B cell (primary cell): ENCODE measurements around the gene PDK3. TPM values are rescaled to one million over a fixed set of nuclear protein-coding genes. Genes with fewer than 3 reads are reported as not detected.

Experiments used
- ATAC-seq: fragments of 200-7000 bp; cut with Tn5 transposase; one replicate; pipeline ENCODE4 v1.10.0; 2021; ENCODE audit warnings: low read depth, mild to moderate bottlenecking, moderate number of reproducible peaks, moderate library complexity
- CTCF ChIA-PET: fragments of 350-600 bp; sonication (Branson Sonifier 250); formaldehyde crosslinking; loops from one replicate; lab custom pipeline; 2021; ENCODE audit warnings: antibody characterized with exemption, inconsistent platforms; lab: Charles Lee
- POLR2A ChIA-PET: fragments of 350-600 bp; sonication (Branson Sonifier 250); formaldehyde crosslinking; loops from one replicate; lab custom pipeline; 2021; ENCODE audit warnings: antibody characterized with exemption; lab: Charles Lee
- DNase-seq: peaks from one replicate; pipeline ENCODE4 v3.0.0; 2013
- H2AFZ ChIP-seq: 2 replicates; pipeline ENCODE4 v1.6.1; 2012; ENCODE audit warnings: mild to moderate bottlenecking, low read depth, low read length; ENCODE audit not compliant: insufficient read depth, poor library complexity, severe bottlenecking
- H3K27ac ChIP-seq, 2 donors: 1 replicate in 1 of 2; 2 replicates in 1 of 2; pipeline ENCODE4 v1.5.1; 2012 to 2013; ENCODE audit warnings: low read length in 2 of 2, mild to moderate bottlenecking in 2 of 2, moderate library complexity in 1 of 2
- H3K27me3 ChIP-seq, 4 experiments: fragments of 200-600 bp in 1 of 4; sonication (generic) in 1 of 4; replicated peaks in 1 of 4; 1 replicate in 2 of 4; 2 replicates in 2 of 4; pipeline versions ENCODE4 v1.6.1 to v1.7.0; 2013 to 2016; ENCODE audit warnings: low read length in 3 of 4, mild to moderate bottlenecking in 2 of 4, mixed read lengths in 1 of 4, moderate library complexity in 1 of 4; ENCODE audit not compliant: insufficient read depth in 4 of 4, control insufficient read depth in 3 of 4; ENCODE audit errors: control extremely low read depth in 1 of 4
- H3K36me3 ChIP-seq, 2 experiments: replicated peaks in 1 of 2; 1 replicate in 1 of 2; 2 replicates in 1 of 2; pipeline versions ENCODE4 v1.6.1 to v1.7.1; 2013; ENCODE audit warnings: low read length in 1 of 2; ENCODE audit not compliant: insufficient read depth in 2 of 2, control insufficient read depth in 1 of 2; ENCODE audit errors: control extremely low read depth in 1 of 2, extremely low read depth in 1 of 2
- H3K4me1 ChIP-seq, 2 donors: fragments of 200-600 bp in 1 of 2; sonication (generic) in 1 of 2; 1 replicate in 1 of 2; 2 replicates in 1 of 2; pipeline versions ENCODE4 v1.5.1 to v1.6.1; 2013 to 2017; ENCODE audit warnings: low read length in 2 of 2; ENCODE audit not compliant: control insufficient read depth in 2 of 2, insufficient read depth in 2 of 2
- H3K4me2 ChIP-seq: replicated peaks from 2 replicates; pipeline ENCODE3; 2012; ENCODE audit warnings: mild to moderate bottlenecking, low read depth, low read length; ENCODE audit not compliant: poor library complexity, severe bottlenecking
- H3K4me3 ChIP-seq, 5 experiments: fragments of 200-600 bp in 1 of 5; sonication (generic) in 1 of 5; 1 replicate in 3 of 5; 2 replicates in 2 of 5; pipeline versions ENCODE4 v1.5.1 to v1.7.0; 2011 to 2016; ENCODE audit warnings: low read length in 4 of 5, mild to moderate bottlenecking in 4 of 5, low read depth in 2 of 5, control low read depth in 1 of 5, moderate library complexity in 1 of 5; ENCODE audit not compliant: insufficient read depth in 1 of 5; ENCODE audit errors: control extremely low read depth in 1 of 5, extremely low read depth in 1 of 5
- H3K79me2 ChIP-seq: fragments of 200-600 bp; sonication (generic); one replicate; pipeline ENCODE4 v1.6.0; 2016; ENCODE audit warnings: low read length; ENCODE audit not compliant: control insufficient read depth, insufficient read depth
- H3K9ac ChIP-seq: fragments of 200-600 bp; sonication (generic); 2 replicates; pipeline ENCODE4 v1.6.1; 2017; ENCODE audit warnings: mild to moderate bottlenecking, low read length, moderate library complexity
- H3K9me3 ChIP-seq, 3 donors: one replicate each; pipeline versions ENCODE4 v1.6.1 to v1.7.1; 2013; ENCODE audit warnings: low read length in 2 of 3; ENCODE audit not compliant: control insufficient read depth in 2 of 3, insufficient read depth in 1 of 3; ENCODE audit errors: control extremely low read depth in 1 of 3
- H4K20me1 ChIP-seq: 2 replicates; pipeline ENCODE4 v1.6.0; 2012; ENCODE audit warnings: mild to moderate bottlenecking, low read length; ENCODE audit not compliant: insufficient read depth, control insufficient read depth, poor library complexity, severe bottlenecking
- H3K27ac Mint-ChIP-seq: one replicate; pipeline ENCODE4 v1.8.0; 2021; ENCODE audit warnings: mixed read lengths
- H3K27me3 Mint-ChIP-seq: one replicate; pipeline ENCODE4 v1.8.0; 2021; ENCODE audit warnings: mixed read lengths
- H3K4me1 Mint-ChIP-seq: one replicate; pipeline ENCODE4 v1.8.0; 2021; ENCODE audit warnings: mixed read lengths
- H3K4me3 Mint-ChIP-seq: one replicate; pipeline ENCODE4 v1.8.0; 2021; ENCODE audit warnings: mixed read lengths
- H3K9me3 Mint-ChIP-seq: one replicate; pipeline ENCODE4 v1.8.0; 2022; ENCODE audit warnings: mixed read lengths; ENCODE audit not compliant: insufficient read depth
- CTCF ChIP-seq: fragments of 200-600 bp; IDR thresholded peaks from one replicate; pipeline ENCODE4 v1.8.0; 2022; ENCODE audit warnings: antibody characterized with exemption, mild to moderate bottlenecking
- EZH2 ChIP-seq: IDR thresholded peaks from 2 replicates; pipeline ENCODE4 v1.6.1; 2012; ENCODE audit warnings: borderline replicate concordance, low read depth, mild to moderate bottlenecking, moderate library complexity, low read length; ENCODE audit not compliant: insufficient read depth, poor library complexity, severe bottlenecking
- WGBS: methylation state at CpG from one replicate; pipeline ENCODE4 v1.1.5; 2013; ENCODE audit warnings: missing lambda C conversion rate; ENCODE audit not compliant: insufficient coverage; 5-methylcytosine and 5-hydroxymethylcytosine counted together
- intact Hi-C: fragments of 100-400 bp; cut with micrococcal nuclease; formaldehyde crosslinking; loops from one replicate; pipeline ENCODE4 v1.10.0; 2022
- polyA plus RNA-seq: library from polyadenylated mRNA; depleted of rRNA; stranded (reverse); fragments of >200 nt; gene quantifications from 2 replicates; pipeline ENCODE4 v1.2.3, GENCODE V29; 2012
- total RNA-seq, 2 donors: library from RNA; stranded (reverse); fragments of 120-200 nt in 1 of 2; gene quantifications; 1 replicate in 1 of 2; 2 replicates in 1 of 2; pipeline versions ENCODE4 v1.2.3 to v1.2.4, GENCODE V29; 2013 to 2022

The PDK3 gene
- total and polyA plus RNA-seq, 2 donors (not counting 1 experiment from before 2014, with no cell fraction given), result 5.5 to 18.3 TPM

GRCh38 chrX:24426921-24427746, 38.0 kb upstream of the PDK3 start:
- Mint-ChIP-seq H3K27ac (no peak overlapping the region), H3K4me1 (peaks cover 4% of the 10 kb centered on the region), H3K27me3 (peaks cover 5% of the 10 kb centered on the region), H3K4me3 (no peak overlapping the region), H3K9me3 (no peaks in the 10 kb centered on the region)
- intact Hi-C loops, result loop anchor here (1.0 kb wide), 1 partner anchor 37 kb away; no protein-coding TSS in a partner anchor
- POLR2A ChIA-PET, result no interaction called here
- CTCF ChIA-PET, result no interaction called here
- no peaks in the 10 kb centered on the region for H4K20me1 ChIP-seq
- no peak overlapping the region for H3K9ac ChIP-seq
- no peaks in the 10 kb centered on the region for H3K79me2 ChIP-seq
- DNase-seq (no peak), ATAC-seq (no peak)
- H3K27ac ChIP-seq, result no peak overlapping the region
- H3K4me2 ChIP-seq, result no peak overlapping the region
- no peak overlapping the region for H3K4me3 ChIP-seq
- TF ChIP-seq EZH2 (no peak), CTCF (no peak)
- H3K4me1 ChIP-seq, result peaks cover 0 to 5% of the 10 kb centered on the region in 2 donors
- WGBS, result 94% methylated on average over 5 of the region's 10 CpGs
- no peaks in the 10 kb centered on the region for H3K9me3 ChIP-seq
- H2AFZ ChIP-seq, result peak overlapping the region; percentile 12
- no peaks in the 10 kb centered on the region for H3K27me3 ChIP-seq
- H3K36me3 ChIP-seq, result no peaks in the 10 kb centered on the region

GRCh38 chrX:24427747-24428019, 37.4 kb upstream of the PDK3 start:
- Histone ChIP-seq H3K36me3 (no peaks in the 10 kb centered on the region), H3K4me1 (peaks cover 0 to 5% of the 10 kb centered on the region in 2 donors), H3K9ac (no peak overlapping the region), H3K4me3 (no peak overlapping the region), H2AFZ (peak overlapping the region; percentile 12), H3K27ac (no peak overlapping the region), H4K20me1 (no peaks in the 10 kb centered on the region), H3K9me3 (no peaks in the 10 kb centered on the region), H3K79me2 (no peaks in the 10 kb centered on the region), H3K4me2 (no peak overlapping the region), H3K27me3 (no peaks in the 10 kb centered on the region)
- H3K27ac Mint-ChIP-seq, result no peak overlapping the region
- intact Hi-C loops, result no loop called here
- POLR2A ChIA-PET, result no interaction called here
- TF ChIP-seq EZH2, result no peak
- TF ChIP-seq CTCF, result no peak
- CTCF ChIA-PET, result no interaction called here
- peaks cover 5% of the 10 kb centered on the region for H3K27me3 Mint-ChIP-seq
- ATAC-seq (no peak), DNase-seq (no peak)
- no peak overlapping the region for H3K4me3 Mint-ChIP-seq
- H3K9me3 Mint-ChIP-seq, result no peaks in the 10 kb centered on the region
- peaks cover 4% of the 10 kb centered on the region for H3K4me1 Mint-ChIP-seq
- no CpG with 5 or more reads among the region's 1 CpG for WGBS
